Placental epithelial cell (primary cell): ENCODE data around the gene IL25. TPM values are rescaled to one million over a fixed set of nuclear protein-coding genes. Genes with fewer than 3 reads are reported as not detected.

ENCODE experiments used
- small RNA-seq: library from RNA; depleted of rRNA; stranded (forward); fragments of <200 nt; gene quantifications from one replicate; pipeline ENCODE3, GENCODE V24; 2012
- total RNA-seq: library from RNA; depleted of rRNA; stranded (reverse); fragments of >200 nt; gene quantifications from 2 replicates; pipeline ENCODE4 v1.2.3, GENCODE V29; 2012

IL25 gene
- total RNA-seq: not detected in 2 replicates

DNA sequence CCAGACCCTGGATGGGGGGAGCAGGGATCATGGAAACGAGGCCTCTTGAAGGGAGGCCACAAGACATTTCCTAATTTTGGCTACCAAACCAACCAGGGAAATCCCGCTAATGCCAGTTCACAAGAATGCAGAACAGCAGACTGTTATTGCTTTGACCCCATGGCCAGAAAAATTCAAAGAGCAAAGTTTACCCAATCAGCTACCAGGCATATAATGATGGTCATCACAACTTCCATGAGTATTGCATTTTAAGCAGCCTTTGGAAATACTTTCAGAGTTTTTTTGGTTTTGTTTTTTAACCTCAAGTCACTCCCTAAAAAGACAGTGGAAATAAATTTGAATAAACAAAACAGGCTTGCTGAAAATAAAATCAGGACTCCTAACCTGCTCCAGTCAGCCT, at the start of gene IL25:
IL25 (plus strand) TSS at position 301 of the 400 bp plus-strand sequence.

DNA sequence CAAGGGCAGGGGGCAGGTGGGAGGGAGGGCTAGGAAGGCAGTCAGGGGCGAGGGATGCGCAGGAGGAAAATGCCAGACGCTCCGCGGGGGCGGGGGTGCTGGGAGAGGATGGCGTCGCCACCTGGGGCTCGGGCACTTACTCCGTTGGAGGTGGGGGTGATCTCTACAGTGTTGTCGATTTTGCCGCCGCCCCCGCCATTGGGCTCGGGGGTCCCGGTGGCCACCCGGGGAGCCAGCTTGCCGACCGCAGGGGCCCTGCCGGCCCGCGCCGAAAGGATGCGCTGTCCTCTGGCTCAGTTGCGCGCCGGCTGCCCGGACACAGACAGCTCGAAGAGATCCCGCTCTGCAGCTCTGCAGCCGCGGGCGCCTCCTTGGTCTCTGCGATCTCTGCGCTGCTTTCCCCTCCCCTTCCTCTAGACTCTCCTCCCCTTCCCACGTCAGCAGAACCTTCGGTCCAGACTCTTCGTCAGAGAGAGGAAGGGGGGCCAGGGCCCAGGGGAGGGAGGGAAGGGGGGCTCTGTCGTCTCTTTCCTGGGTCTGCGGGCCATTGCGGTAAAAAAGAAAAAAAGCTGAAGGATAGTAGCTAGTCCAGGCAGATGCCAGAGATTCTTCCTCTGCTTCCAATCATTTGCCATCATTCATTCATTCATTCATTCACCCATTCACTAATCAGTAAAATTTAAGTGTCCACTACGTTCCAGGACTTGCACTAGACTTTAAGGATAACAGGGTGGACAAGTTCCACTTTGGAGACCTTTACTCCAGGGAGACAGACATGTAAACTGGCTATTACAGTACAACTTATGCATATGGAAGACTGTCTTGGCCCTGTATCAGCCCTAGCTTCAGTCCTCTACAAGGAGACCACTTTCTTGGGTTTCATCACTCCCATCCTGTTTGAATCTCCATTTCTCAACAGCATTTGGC, 19.8 kb upstream of the IL25 start, which contains the start of gene SLC22A17:
SLC22A17 (minus strand) TSS at position 382 of the 927 bp plus-strand sequence.

DNA sequence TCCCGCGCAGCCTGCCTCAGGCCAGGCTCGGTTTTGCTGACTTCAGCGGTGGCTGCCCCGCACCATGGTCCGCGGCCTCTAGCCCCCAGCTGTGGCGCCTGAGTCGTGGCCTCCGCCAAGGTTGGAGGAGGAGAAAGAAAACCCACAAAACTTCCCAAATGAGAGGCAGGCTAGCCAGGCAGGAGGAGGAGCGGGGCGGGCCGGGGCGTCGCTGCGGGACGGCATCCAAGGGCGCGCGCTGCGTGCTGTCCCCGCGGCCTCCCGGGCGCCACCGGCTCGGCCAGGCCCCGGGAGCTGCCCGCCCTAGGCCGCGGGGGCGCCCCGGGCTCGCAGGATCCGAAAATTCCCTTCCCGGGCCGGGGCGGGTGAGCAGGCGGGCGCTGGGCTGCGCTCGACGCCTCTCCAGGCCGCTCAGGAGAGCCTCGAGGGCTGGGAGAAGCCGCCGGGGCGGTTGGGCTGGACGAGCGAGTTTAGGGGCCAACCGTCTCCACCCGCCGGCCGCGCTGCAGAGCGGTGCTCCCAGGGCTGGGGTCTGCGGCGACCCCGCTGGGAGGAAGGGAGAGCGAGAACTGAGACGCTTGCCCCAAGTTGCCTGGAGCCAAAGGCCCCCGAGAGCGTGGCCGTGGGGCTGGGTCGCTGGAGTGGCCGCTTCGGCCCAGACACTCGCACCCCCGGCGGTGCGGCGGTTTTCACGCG, 7.4 kb upstream of the IL25 start, which contains the start of gene EFS:
EFS (minus strand) TSS at position 137 of the 696 bp plus-strand sequence. CDS start 147 bp downstream, outside the sequence.

DNA sequence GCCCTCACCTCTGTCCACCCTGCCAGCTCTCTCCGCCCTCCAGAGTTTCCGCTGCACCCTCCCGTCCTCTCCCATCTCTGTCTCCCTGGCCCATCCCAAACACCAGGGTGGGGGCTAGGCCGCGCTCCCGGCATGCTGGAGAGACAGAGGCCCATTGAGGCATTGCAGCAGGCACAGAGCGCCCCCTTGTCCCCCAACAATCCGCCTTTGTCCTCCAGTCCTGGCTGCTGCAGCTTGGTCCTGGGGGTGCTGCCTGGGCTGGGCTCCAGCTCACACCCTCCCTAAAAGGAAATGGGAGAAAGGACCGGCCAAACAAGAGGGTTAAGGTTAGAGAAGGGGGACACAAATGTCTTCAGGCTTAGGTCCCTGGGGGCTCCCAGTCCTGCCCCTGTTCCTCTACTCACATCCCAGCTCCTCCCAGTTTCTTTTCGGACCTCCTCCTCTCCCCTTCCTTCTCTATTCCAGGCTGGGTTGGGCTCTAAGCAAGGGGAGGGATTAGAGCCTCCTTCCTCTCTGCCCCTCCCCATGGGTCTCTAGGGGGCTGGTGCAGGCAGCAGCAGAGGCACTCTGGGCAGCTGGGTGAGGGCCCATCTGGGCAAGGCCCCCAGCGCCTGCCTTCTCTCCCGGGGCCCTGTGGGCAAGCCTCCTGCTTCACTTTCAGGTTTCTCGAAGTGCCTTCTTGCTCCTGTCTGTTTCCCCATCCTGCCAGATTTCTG, 4.0 kb downstream of the IL25 start, which contains the start of gene CMTM5:
CMTM5 (plus strand) TSS at position 565 of the 716 bp plus-strand sequence. CDS start 206 bp downstream, outside the sequence.

DNA sequence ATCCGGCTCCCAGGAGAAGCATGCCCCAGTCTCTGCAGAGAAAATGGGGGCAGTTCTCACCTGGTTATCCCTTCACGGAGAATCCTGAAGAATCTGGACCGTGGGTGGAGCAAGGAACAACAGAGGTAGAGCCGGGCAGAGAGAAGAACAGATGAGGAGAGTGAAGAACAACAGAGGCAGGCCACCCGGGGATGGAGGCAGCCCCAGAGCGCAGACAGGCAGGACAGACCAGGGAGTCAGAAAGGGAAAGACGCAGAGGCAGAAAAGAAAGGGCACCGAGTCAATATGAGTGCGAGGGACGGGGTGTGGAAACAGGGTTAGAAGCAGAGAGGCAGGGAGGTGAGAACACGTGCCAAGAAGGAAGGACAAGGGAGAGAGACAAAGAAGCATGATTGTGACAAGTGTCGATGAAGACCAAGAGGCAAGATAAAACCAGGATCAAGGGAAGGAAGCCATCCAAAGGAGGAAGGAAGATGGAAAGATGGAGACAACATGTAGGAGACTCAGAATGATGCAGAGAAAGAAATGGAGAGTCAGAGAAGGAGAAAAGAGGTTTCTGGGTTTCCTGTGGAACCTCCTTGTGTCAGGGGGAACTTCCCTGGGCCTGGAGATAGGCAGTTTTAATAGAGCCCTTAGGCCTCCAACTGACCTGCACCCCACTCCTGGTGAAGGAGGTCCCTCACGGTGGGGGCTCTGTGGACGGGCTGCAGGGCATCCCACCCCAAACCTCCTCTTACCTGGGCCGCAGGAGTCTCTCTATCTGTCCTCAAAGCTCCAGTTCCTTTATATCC, 35.1 kb downstream of the IL25 start, which contains the start of gene MYH6:
MYH6 (minus strand) TSS at position 758 of the 791 bp plus-strand sequence. CDS start 1,050 bp downstream, outside the sequence.

Small RNA genes lying within 50 kb of the gene (small RNA-seq; reads per million reads assigned to genes)
- gene MIR208A: not detected
- gene MIR208B: not detected

Other genes with a start within 250 kb of the IL25 start
- 12.2 and 12.7 TPM in 2 replicates for gene SLC7A8, start 189.1 kb upstream of the IL25 start, total RNA-seq
- not detected in 2 replicates for gene RNF212B, start 134.9 kb upstream of the IL25 start, total RNA-seq
- 9.4 and 12.6 TPM in 2 replicates for gene HOMEZ, start 86.7 kb upstream of the IL25 start, total RNA-seq
- gene PPP1R3E, start 70.0 kb upstream of the IL25 start, total RNA-seq: 3.9 and 8.2 TPM in 2 replicates
- 9.8 and 12.6 TPM in 2 replicates for gene BCL2L2, start 66.0 kb upstream of the IL25 start, total RNA-seq
- 34.1 and 58.1 TPM in 2 replicates for gene PABPN1, start 51.4 kb upstream of the IL25 start, total RNA-seq
- gene SLC22A17, start 19.9 kb upstream of the IL25 start, total RNA-seq: 22.0 and 46.3 TPM in 2 replicates
- 41.6 and 43.8 TPM in 2 replicates for gene EFS, start 7.6 kb upstream of the IL25 start, total RNA-seq
- not detected in 2 replicates for gene CMTM5, start 4.2 kb downstream of the IL25 start, total RNA-seq
- not detected in 2 replicates for gene MYH6, start 35.5 kb downstream of the IL25 start, total RNA-seq
- gene MYH7, start 62.9 kb downstream of the IL25 start, total RNA-seq: not detected in 2 replicates
- gene NGDN, start 96.9 kb downstream of the IL25 start, total RNA-seq: 35.2 and 36.5 TPM in 2 replicates
- 0.39 TPM in 1 of 2 replicates, not detected in the other for gene ZFHX2, start 179.0 kb downstream of the IL25 start, total RNA-seq
- gene THTPA, start 183.5 kb downstream of the IL25 start, total RNA-seq: 8.7 and 15.3 TPM in 2 replicates
- 107 and 122 TPM in 2 replicates for gene AP1G2, start 195.0 kb downstream of the IL25 start, total RNA-seq
- gene JPH4, start 206.0 kb downstream of the IL25 start, total RNA-seq: under 0.01 and 0.22 TPM in 2 replicates